Stimulated activated CD8-positive, alpha-beta memory T cell treated with anti-CD3 and anti-CD28 coated beads, Interleukin-15, amount 100 ng/mL, for 24 hours (primary cell): ENCODE results near the gene ZFYVE1.
"Not testable (repeated sequence)": the region's sequence is repeated elsewhere in the genome, so short reads cannot be mapped to it uniquely, and the experiment has no call there.

Experiments
- DNase-seq: peaks from one replicate; pipeline ENCODE4 v3.0.0-alpha.2; 2020; ENCODE audit warnings: low read depth

The ZFYVE1 gene

DNA sequence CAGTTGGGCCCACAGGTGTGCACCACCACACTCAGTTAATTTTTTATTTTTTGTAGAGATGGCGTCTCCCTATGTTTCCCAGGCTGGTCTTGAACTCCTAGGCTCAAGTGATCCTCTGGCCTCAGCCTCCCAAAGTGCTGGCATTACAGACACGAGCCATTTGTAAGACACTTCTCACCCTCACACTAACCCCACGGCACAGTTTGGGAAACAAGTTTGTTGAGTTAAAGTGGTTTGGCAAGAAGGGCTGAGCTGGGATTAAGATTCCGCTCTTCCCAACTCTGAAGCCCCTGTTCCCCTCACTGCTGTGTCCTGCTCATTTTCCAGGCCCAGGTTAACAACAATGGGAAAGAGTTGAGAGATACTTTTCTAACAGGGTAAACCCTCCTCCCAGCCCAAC, 65.9 kb downstream of the ZFYVE1 start:
- not testable (repeated sequence) for DNase-seq

DNA sequence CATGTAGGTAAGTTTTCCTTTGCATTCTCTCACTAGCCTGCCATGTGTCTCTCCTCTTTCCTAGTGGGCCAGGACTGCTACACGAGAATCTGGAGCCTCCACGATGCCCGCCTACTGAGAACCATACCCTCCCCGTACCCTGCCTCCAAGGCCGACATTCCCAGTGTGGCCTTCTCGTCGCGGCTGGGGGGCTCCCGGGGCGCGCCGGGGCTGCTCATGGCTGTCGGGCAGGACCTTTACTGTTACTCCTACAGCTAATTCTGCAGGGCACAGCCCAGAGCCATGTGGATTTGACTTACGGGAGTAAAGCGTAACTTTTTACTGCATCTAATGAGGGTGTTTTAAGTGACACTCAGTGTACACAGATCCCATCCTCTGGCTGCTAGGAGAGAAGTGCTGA, 68.4 kb downstream of the ZFYVE1 start:
- no peak for DNase-seq

DNA sequence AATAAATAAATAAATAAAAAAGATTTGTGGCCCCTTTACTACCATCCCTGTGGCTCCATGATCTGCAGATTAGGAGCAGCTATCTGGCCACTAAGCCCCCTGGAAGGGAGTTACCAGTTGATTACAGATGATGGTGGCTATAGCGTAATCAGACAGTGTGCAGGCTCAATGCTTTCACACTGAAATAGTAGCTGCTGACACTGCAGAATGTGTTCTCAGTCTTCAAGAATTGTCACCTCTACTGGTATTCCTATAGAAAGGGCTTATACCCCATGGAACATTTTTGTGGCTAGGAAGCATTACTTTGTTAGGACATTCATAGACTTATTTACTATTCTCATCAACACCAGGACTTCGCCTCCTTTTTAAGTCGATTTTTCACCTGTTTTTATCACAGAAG, 69.7 kb downstream of the ZFYVE1 start:
- DNase-seq, result no peak

DNA sequence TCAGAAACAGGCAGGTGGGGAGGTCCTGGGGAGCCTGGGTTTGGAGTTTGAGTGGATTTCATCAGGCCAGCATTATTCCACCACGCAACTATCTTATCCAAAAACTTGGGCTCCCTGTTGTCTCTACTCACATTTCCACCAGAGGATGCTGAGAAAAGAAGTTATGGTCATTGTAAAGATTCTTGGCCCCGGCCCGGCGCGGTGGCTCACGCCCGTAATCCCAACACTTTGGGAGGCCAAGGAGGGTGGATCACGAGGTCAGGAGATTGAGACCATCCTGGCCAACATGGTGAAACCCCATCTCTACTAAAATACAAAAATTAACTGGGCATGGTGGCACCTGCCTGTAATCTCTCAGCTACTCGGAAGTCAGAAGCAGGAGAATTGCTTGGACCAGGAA, 70.2 kb downstream of the ZFYVE1 start:
- not testable (repeated sequence) for DNase-seq

DNA sequence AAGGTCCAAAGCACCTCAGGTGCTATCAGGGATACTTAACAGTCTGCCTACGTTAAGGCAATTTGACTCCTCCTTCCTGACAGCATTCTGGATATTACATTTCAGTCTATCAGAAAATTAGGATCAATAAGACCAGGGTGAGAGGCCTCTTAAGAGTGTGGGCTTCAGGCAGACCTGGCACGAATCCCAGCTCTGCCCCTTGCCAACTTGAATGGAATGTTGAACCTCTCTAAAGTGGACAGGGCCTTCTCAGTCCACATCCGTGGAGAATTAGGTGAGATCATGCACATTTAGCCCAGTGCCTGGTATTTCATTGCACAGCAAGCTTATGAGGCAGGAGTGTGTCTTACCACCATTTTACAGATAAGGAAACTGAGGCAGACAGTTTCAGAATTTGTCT, 74.7 kb downstream of the ZFYVE1 start:
- no peak for DNase-seq

DNA sequence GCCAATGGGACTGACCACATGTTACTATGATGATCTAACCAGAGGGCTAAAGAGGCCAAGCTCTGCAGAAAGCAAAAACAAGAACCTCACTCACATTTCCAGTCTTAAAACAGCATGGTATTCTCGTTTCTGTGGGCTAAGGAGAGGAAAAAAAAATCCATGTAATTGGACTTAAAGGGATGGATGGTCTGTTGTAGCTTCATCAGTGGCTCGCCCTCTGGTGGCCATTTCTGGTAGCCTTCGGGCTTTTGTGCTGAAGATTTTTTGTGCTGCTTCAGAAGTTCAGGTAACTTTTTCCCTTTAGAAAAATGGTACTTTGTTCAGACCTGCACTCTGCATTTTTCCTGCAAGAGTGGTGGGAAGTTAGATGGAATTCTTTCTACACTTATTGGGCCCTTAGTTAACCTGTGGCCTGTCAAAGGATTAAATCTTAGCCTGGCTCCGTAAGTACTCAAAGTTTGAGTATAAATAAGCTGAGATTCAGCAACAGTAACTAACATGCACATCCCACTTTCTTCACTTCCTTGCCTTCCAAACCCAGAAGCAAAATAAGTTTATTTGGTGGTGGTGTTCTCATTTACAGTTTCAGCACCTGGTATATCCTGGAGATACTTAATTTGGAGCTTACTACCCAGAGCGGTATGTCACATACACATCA, 78.3 kb downstream of the ZFYVE1 start:
- peak; percentile 38 for DNase-seq

DNA sequence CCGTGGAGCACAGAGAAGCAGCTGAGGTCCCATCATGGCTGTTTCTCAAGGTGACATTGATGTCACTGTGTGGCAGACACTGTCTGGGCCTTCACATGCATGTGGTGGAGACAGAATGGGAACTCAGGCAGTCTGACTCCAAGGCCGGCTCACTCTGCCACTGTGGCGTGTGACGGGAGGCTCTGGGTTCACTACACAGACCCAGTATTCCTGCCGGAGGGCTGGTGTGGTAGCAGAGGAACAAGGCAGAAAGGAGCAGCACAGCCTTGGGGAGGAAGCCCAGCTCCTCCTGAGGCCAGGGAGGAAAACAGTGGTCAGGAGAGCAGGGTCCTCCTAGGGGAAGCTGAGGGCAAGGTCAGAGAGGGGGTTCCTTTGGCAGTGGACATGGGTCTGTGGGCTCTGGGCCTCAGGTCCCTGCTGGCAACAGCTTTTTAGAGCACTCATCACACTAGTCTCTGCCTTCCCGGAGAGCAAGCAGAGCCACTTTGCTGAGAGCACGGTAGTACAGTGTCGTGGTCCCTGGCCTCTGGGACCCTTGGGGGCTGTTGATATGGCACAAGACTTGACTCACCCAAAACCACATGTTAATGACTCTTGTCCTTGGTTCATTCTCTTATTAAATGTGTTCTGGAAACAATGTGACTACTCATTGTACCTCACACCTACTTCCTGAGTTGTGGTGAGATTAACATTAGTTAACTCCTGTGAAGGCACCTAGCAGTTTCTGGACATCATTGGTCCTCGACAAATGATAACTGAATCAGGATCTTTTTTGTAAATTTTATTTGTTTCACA, 79.3 kb downstream of the ZFYVE1 start:
- DNase-seq, result no peak

DNA sequence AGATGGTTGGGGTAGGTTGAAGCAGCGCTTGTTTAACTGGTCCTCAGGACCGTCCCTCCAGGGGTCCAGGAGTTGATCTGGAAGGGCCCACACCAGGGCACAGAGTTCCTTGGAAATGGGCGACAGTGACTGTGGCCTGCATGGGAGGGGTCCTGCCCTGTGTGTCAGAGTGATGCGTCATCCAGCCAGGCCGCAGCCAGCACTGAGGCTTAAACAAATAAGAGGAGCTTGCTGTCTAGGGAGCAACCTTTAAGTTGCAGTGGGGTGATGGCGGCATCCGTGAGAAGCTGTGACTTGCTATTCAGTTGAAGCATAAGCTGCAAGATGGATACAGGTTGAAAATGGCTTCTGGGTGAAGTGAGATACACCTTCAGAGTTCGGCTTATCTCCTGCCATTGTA, 80.4 kb downstream of the ZFYVE1 start:
- DNase-seq, result no peak

DNA sequence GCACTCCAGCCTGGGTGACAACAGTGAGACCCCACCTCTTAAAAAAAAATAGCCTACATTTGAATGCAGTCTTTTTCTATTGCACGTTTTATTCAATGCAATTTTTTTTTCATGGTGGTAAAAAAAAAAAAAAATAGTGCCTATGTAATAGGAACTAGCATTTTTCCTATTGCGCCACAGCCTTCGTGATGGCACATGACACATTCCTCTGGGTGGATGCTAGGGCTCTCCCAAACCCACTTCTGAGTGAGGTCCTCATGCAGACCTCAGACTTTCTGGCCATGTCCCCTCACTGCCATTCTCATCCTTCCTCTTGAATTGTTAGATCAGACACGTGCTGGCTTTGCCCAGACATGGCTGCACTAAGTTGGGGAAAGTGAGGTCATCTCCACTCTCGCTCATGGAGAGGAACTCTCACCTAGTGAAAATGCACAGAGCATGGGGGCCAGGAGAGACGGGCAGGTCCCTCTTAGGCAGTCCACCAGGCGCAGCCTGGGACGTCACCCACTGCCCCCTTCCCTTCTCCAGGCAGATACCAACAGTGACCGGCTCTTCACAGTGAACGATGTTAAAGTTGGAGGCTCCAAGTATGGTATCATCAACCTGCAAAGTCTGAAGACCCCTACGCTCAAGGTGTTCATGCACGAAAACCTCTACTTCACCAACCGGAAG, 81.4 kb downstream of the ZFYVE1 start:
- no peak for DNase-seq

DNA sequence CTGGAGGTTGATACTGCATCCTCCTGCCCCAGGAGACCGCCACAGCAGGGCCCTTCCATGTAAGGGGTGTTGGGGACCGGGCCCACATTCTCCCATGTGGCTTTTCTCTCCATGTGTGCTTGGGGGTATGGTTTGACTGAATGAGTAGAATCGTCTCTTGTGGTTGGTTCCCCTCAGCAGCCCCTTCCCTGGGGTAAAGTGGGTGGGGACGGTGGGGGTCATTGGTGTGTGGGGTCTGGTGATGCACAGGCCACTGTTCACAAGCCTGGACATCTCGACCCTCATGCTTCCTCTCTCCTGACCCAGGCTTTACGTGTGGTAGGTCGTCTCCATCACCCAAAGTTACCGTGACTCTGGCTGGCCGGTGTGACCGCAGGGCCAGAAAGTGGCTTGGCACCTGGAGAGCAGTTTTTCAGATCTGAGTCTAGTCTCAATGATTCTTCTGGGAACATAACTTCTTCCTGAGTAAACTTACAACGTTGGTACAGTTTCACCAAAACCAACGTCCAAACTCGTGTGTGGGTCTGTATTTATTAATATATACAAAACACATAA, 83.0 kb downstream of the ZFYVE1 start:
- no peak for DNase-seq

DNA sequence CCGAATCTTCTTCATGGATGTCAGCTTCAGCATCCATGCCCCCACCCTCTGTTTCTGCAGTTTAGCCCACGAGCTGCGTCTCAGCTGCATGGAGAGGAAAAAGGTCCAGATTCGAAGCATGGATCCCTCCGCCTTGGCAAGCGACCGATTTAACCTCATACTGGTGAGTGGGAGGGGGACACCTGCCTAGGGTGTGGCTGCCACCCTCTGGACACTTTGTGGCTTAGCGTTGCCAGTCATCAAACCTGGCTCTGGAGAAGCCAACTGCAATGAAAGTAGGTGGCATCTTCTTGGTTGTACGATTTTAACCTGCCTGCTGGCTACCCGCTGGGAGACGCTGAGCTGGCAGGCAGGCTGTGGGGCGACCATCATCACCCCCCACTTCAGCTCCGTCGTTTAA, 84.0 kb downstream of the ZFYVE1 start:
- DNase-seq, result no peak

DNA sequence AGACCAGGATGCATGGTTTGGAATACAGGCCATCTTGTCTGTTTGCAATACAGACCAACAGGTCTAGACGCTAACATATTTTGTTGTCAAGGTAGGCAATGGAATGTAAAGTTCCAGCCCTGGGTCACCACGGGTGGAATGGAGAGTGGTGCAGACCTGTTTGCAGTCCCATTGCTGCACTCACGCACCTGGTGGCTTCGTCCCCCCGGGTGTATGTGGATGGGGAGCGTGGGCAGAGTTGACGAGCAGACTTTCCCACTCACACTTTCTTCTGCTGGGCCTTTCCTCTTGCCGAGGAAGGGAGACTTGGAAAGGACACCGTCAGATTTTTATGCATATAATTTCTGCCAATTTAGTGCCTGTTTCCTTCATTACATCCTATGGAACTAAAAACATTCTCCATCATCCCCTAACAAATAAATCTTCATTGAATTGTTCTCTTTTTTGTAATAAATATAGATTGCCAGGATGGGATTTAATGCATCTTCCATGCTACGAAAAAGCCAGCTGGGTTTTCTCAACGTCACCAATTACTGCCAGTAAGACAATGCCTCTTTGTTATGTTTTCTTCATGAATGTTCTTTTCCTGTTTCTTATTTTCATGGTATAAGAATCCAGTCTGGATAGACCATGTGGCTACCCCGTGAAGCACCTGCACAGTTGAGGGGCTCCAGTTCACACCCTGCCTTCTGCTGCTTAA, 85.5 kb downstream of the ZFYVE1 start:
- no peak for DNase-seq

DNA sequence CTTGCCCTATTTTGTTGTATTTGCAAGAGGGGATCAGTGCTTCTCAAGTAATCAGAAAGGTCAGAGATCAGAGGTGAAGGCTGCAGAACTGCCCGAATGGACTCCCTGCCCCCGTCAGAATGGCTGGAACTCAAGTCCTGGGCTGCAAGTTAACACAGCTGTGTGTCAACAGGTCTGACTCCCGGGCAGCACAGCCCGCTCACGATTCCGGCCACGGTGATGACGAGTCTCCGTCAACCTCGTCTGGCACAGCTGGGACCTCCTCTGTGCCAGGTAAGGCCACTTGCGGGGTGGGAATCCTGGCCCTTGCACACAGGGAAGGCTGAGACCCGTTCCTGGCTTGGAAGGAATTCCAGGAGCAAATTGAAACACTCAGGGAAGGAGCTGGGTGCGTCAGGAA, 87.3 kb downstream of the ZFYVE1 start:
- DNase-seq, result no peak

DNA sequence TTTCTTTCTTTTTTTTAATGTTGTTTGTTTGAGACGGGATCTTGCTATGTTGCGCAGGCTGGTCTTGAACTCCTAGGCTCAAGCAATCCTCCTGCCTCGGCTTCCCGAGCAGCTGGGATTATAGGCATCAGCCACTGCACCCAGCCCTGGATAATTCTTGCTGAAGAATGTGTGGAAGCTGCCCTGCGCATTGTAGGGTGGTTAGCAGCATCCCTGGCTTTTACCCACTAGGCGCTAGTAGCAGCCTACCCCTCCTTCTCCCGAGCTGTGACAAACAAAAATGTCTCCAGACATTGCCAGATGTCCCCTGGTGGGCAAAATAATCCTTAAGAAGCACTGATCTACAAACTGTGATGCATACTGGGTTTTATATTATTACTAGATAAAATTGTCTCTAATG, 94.0 kb downstream of the ZFYVE1 start:
- DNase-seq, result no peak

DNA sequence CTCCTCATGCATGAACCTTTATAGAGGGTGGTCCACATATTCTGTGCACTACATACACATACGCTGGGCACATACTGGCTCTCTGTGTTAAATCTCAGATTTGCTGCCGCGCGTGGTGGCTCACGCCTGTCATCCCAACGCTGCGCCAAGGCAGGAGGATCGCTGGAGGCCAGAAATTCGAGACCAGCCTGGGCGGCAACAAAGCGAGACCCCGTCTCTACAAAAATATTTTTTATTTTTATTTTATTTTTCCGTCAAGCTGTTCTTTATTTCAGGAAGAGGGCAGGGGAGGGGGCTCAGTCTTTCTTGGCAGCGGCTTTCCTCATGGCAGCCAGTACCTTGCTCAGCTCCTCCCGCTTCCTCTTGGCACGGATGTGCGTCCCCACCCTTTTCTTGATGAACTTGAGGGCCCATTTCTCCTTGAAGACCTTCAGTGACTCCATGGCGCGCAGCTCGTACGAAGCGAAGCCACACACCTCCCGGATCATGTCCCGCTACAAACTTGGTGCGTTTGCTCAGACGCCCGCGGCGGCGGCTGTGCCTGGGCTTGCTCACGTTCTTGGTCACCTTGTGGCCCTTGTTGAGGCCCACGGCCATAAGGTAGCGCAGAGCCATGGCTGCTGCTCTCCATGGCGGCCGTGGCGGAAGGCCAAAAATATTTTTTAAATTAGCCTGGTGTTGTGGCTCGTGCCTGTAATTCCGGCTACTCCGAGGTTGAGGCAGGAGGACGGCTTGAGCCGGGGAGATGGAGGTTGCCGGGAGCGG, 97.4 kb downstream of the ZFYVE1 start:
- no peak for DNase-seq

DNA sequence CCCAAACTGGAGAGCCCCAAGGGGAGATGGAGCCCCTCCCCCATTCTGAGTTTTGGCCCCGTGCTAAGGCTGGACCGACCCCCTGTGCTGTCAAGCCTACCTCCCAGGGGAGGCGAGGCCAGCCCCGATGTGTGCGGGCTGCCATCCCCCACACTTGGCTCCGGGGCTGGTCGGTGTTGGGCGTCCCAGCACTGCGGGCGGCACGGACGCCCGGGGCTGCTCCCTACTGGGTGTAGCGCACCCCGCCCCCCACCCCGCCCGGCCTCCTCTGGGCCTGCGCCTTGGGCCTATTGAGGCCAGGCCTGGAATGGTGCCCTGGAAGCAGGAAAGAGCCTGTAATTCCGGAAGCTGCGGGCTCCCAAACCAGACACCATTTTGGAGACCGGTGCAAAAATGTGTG, 98.0 kb downstream of the ZFYVE1 start:
- no peak for DNase-seq

DNA sequence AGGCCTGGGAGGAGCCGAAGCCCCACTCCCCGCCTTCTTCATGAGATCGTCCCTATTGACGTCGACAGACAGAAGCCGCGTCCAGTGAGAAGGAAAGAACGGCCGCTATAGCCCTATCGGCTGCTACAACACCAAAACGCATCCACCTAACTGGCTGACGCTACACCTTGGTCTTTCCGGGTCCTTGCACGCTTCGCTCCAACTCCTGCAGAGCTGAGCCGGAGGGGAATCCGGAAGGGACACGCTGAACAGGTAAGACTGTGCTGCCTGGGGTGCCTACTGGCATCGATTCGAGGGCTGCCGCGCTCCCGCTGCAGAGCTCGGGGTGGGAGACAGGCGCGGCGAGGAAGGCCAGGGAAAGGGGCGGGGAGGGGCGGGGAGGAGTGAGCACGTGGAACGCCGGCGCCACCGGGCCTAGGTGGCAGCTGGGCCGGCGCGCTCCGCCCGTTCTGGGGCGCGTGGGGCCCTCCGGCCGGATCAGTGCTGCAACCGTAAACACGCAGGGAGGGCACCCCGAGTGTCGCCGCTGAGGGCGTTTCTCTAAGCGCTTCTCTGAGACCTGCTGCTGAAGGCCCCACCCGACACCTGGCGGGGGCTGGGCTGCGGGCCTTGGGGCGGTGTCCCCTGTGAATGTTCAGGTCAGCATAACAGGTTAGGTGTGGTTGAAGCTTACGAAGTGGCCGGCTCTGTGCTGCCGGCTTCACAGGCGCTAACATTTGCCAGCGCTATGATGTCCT, 100.4 kb downstream of the ZFYVE1 start, which contains the start of gene DCAF4:
Gene DCAF4 (plus strand): TSS at position 173 of the 737 bp plus-strand sequence. CDS start 11,515 bp downstream, outside the sequence.
- peak; percentile 73 for DNase-seq

DNA sequence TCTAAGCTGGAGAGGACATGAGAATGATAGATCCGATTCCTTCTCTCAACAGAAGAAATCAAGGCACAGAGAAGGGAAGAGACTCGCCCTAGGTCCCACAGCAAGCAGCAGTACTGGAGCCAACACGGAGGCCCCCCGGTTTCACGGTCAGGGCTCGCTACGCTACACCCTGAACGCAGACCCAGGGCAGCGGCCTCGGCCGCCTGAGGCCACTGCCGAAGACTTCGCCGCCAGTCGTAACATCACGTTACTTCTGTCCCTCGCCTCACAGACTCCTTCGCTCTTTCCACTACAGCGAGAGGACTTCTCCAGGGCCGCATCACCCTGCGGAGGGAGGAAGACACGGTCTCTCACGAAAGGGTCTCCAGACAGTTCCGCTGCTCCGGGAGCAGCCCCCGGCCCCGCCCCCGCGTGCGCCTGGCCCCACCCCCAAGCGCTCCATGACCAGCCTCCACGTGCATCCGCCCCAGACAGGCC, 101.1 kb downstream of the ZFYVE1 start:
- DNase-seq, result no peak

DNA sequence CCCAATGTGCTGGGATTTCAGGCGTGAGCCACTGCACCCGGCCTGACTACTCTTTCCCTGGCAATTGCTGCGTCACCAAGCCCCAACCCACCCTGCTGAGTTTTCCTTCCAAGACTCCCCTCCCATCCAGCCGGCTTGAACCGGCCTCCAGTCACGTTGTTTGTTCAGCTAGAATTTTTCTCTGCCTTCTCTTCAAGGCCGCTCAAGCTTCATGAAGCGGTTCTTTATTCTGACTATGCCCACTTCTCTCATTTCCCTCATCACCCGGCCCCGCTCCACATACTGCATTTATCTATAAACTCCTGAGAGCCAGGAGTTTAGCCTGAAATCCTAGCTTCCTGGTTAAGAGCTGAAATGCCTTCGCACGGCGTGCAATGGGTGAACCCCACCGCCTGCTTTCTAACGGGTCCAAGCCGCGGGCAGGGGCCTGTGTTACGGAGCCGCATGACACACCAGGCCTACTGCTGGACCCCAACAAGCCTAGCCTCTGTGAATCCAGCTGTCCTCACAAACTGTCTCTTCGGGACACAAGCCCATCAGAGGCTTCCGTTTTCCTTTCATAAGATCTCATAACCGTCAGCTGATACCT, 101.6 kb downstream of the ZFYVE1 start:
- DNase-seq, result no peak

DNA sequence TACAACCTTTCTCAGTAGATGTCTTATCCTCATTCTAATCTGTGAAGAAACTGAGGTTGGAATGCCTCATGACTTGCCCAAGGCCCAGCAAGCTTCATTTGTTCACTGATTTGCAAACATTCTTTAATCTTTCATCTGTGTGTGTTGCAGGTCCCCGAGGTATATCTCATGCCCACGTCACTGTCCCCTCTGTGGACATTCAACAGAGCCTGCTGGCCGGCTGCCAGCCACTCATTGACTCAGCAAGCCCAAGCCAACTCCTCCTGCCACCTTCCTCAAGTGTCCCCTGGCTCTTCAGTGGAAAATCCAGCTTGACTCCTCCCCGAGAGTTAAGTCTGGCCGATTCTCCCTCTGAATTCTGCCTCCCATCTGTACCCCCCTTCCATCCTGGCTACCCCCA, 102.6 kb downstream of the ZFYVE1 start:
- DNase-seq, result no peak
